ENCODE results near the gene SNED1. TPM values are rescaled to one million over a fixed set of nuclear protein-coding genes. Genes with fewer than 3 reads are reported as not detected.

SNED1 gene
- total and polyA plus RNA-seq, 9 donors, result 1.3 to 4.6 (median 2.7) TPM

GRCh38 chr2:241112592-241112991, 114.2 kb downstream of the SNED1 start:
- H3K27ac ChIP-seq (ENCODE audit: low read length), result no peak overlapping the region
- DNase-seq, result no peak
- WGBS (ENCODE audit: insufficient coverage), result 87% methylated on average over 2 of the region's 8 CpGs

GRCh38 chr2:241114836-241115235, 116.4 kb downstream of the SNED1 start:
- no peaks in the 10 kb centered on the region for H3K27me3 ChIP-seq (ENCODE audit: control insufficient read depth, insufficient read depth, low read length)
- H3K36me3 ChIP-seq (ENCODE audit: control insufficient read depth, insufficient read depth, low read length), result no peaks in the 10 kb centered on the region
- WGBS (ENCODE audit: insufficient coverage), result 92% methylated on average over 11 of the region's 11 CpGs
- no peak for DNase-seq
- no peak overlapping the region for H3K27ac ChIP-seq (ENCODE audit: low read length)
- H3K4me3 ChIP-seq (ENCODE audit: low read length), result no peak overlapping the region
- H3K9me3 ChIP-seq (replicated peaks; ENCODE audit: control insufficient read depth, low read depth, low read length), result no peaks in the 10 kb centered on the region
- no peaks in the 10 kb centered on the region for H3K4me1 ChIP-seq (ENCODE audit: control insufficient read depth, insufficient read depth, low read length)

More at GRCh38 chr2:241112592-241112991, 114.2 kb downstream of the SNED1 start:
- H3K27me3 ChIP-seq (ENCODE audit: control insufficient read depth, insufficient read depth, low read length), result no peaks in the 10 kb centered on the region
- H3K36me3 ChIP-seq (ENCODE audit: control insufficient read depth, insufficient read depth, low read length), result no peaks in the 10 kb centered on the region
- no peaks in the 10 kb centered on the region for H3K9me3 ChIP-seq (replicated peaks; ENCODE audit: control insufficient read depth, low read depth, low read length)
- H3K4me3 ChIP-seq (ENCODE audit: low read length), result no peak overlapping the region
- H3K4me1 ChIP-seq (ENCODE audit: control insufficient read depth, insufficient read depth, low read length), result no peaks in the 10 kb centered on the region

GRCh38 chr2:241115361-241115760, 116.9 kb downstream of the SNED1 start:
- Histone ChIP-seq H3K27ac (ENCODE audit: low read length) (no peak overlapping the region), H3K27me3 (ENCODE audit: control insufficient read depth, insufficient read depth, low read length) (no peaks in the 10 kb centered on the region), H3K36me3 (ENCODE audit: control insufficient read depth, insufficient read depth, low read length) (no peaks in the 10 kb centered on the region), H3K9me3 (replicated peaks; ENCODE audit: control insufficient read depth, low read depth, low read length) (no peaks in the 10 kb centered on the region), H3K4me1 (ENCODE audit: control insufficient read depth, insufficient read depth, low read length) (no peaks in the 10 kb centered on the region), H3K4me3 (ENCODE audit: low read length) (no peak overlapping the region)
- DNase-seq, result no peak
- WGBS (ENCODE audit: insufficient coverage), result 94% methylated on average over 7 of the region's 8 CpGs

GRCh38 chr2:241116606-241117560, 118.5 kb downstream of the SNED1 start:
- H3K4me1 ChIP-seq (ENCODE audit: control insufficient read depth, insufficient read depth, low read length), result no peaks in the 10 kb centered on the region
- H3K9me3 ChIP-seq (replicated peaks; ENCODE audit: control insufficient read depth, low read depth, low read length), result no peaks in the 10 kb centered on the region
- no peak for DNase-seq
- H3K27me3 ChIP-seq (ENCODE audit: control insufficient read depth, insufficient read depth, low read length), result no peaks in the 10 kb centered on the region
- H3K4me3 ChIP-seq (ENCODE audit: low read length), result no peak overlapping the region
- H3K36me3 ChIP-seq (ENCODE audit: control insufficient read depth, insufficient read depth, low read length), result no peaks in the 10 kb centered on the region
- 84% methylated on average over 29 of the region's 32 CpGs for WGBS (ENCODE audit: insufficient coverage)
- H3K27ac ChIP-seq (ENCODE audit: low read length), result no peak overlapping the region

- H3K27ac ChIP-seq (ENCODE audit: low read length), result no peak overlapping the region
These were observed 120.5 kb downstream of the SNED1 start for GRCh38 chr2:241118737-241119505.

DNA sequence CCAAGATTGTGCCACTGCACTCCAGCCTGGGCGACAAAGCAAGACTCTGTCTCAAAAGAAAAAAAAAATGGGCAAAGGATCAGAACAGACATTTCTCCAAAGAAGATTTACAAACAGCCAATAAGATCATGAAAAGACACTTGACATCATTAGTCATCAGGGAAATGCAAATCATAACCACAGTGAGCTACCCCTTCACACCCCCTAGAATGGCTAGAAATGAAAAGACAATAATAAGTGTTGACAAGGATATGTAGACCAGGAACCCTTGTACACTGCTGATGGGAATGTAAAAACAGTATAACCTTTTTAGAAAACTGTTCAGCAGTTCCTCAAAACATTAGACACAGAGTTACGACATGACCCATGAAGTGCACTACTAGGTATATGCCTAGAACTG, 122.0 kb downstream of the SNED1 start:
- no peaks in the 10 kb centered on the region for H3K27me3 ChIP-seq (ENCODE audit: control insufficient read depth, insufficient read depth, low read length)
- no peak for DNase-seq
- peaks cover 6% of the 10 kb centered on the region for H3K36me3 ChIP-seq (ENCODE audit: control insufficient read depth, insufficient read depth, low read length)
- no peak overlapping the region for H3K27ac ChIP-seq (ENCODE audit: low read length)
- no peak overlapping the region for H3K4me3 ChIP-seq (ENCODE audit: low read length)
- H3K4me1 ChIP-seq (ENCODE audit: control insufficient read depth, insufficient read depth, low read length), result no peaks in the 10 kb centered on the region
- H3K9me3 ChIP-seq (replicated peaks; ENCODE audit: control insufficient read depth, low read depth, low read length), result no peaks in the 10 kb centered on the region
- no CpG with 5 or more reads among the region's 2 CpGs for WGBS (ENCODE audit: insufficient coverage)

More at GRCh38 chr2:241118737-241119505, 120.5 kb downstream of the SNED1 start:
- WGBS (ENCODE audit: insufficient coverage), result 85% methylated on average over 16 of the region's 24 CpGs
- H3K9me3 ChIP-seq (replicated peaks; ENCODE audit: control insufficient read depth, low read depth, low read length), result no peaks in the 10 kb centered on the region
- DNase-seq, result no peak
- H3K4me3 ChIP-seq (ENCODE audit: low read length), result no peak overlapping the region
- H3K27me3 ChIP-seq (ENCODE audit: control insufficient read depth, insufficient read depth, low read length), result no peaks in the 10 kb centered on the region
- peaks cover 6% of the 10 kb centered on the region for H3K36me3 ChIP-seq (ENCODE audit: control insufficient read depth, insufficient read depth, low read length)
- no peaks in the 10 kb centered on the region for H3K4me1 ChIP-seq (ENCODE audit: control insufficient read depth, insufficient read depth, low read length)

DNA sequence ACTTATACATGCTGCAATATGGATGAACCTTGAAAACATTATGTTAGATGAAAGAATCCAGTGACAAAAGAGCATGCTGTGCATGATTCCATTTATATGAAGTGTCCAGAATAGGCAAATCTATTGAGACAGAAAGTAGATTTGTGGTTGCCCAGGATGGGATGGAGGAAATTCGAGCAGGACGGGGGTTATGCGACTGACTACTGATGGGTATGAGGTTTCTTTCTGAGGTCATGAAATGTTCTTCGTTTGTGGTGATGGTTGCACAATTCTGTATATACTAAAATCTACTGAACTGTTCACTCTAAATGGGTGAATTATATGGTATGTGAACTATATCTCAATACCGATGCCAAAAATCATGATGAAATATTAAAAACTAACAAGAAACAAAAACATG, 122.6 kb downstream of the SNED1 start:
- no peaks in the 10 kb centered on the region for H3K4me1 ChIP-seq (ENCODE audit: control insufficient read depth, insufficient read depth, low read length)
- H3K27ac ChIP-seq (ENCODE audit: low read length), result no peak overlapping the region
- no peak overlapping the region for H3K4me3 ChIP-seq (ENCODE audit: low read length)
- DNase-seq, result no peak
- peaks cover 6% of the 10 kb centered on the region for H3K36me3 ChIP-seq (ENCODE audit: control insufficient read depth, insufficient read depth, low read length)
- H3K27me3 ChIP-seq (ENCODE audit: control insufficient read depth, insufficient read depth, low read length), result no peaks in the 10 kb centered on the region
- no peaks in the 10 kb centered on the region for H3K9me3 ChIP-seq (replicated peaks; ENCODE audit: control insufficient read depth, low read depth, low read length)
- WGBS (ENCODE audit: insufficient coverage), result no CpG with 5 or more reads among the region's 5 CpGs

- no peak overlapping the region for H3K27ac ChIP-seq (ENCODE audit: low read length)
- 93% methylated on average over 19 of the region's 19 CpGs for WGBS (ENCODE audit: insufficient coverage)
- DNase-seq, result no peak
- H3K9me3 ChIP-seq (replicated peaks; ENCODE audit: control insufficient read depth, low read depth, low read length), result no peaks in the 10 kb centered on the region
- peaks cover 6% of the 10 kb centered on the region for H3K36me3 ChIP-seq (ENCODE audit: control insufficient read depth, insufficient read depth, low read length)
- H3K27me3 ChIP-seq (ENCODE audit: control insufficient read depth, insufficient read depth, low read length), result no peaks in the 10 kb centered on the region
- H3K4me3 ChIP-seq (ENCODE audit: low read length), result no peak overlapping the region
- H3K4me1 ChIP-seq (ENCODE audit: control insufficient read depth, insufficient read depth, low read length), result no peaks in the 10 kb centered on the region
These were observed 124.1 kb downstream of the SNED1 start for GRCh38 chr2:241122376-241123002.

DNA sequence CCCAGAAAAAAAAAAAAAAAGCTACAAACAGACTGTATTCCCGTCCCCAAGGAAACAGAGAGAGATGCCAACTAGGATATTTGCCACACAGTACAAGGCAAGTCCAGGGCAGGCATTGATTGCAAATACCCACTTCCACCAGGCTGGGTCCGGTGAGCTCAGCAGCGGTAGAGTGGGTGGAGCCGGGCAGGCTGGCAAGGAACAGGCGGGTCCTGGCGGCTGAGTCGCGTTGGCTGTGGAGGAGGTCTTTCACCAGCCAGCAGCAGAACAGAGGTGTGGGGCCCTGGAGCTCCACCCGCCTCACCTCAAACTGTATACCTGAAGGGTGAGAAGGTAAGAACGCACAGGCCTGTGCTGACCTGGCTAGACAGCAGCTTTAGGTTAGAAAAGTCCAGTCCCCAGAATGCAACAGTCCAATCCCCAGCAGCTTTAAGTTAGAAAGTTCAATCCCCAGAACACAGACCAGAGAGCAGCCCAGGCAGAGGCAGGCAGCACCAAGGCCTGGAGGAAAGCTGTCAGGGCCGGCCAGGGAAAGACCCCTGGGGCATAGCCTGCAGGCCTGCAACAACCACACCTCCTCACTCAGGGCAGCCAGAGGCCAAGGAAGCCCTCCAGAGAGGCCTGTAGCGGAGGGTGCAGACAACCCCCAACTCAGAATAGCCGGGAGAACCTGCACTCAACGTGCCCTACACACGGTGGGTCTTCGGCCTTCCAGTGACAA, 125.6 kb downstream of the SNED1 start:
- WGBS (ENCODE audit: insufficient coverage), result 72% methylated on average over 14 of the region's 16 CpGs
- Histone ChIP-seq H3K27ac (ENCODE audit: low read length) (no peak overlapping the region), H3K36me3 (ENCODE audit: control insufficient read depth, insufficient read depth, low read length) (peaks cover 6% of the 10 kb centered on the region), H3K27me3 (ENCODE audit: control insufficient read depth, insufficient read depth, low read length) (no peaks in the 10 kb centered on the region), H3K9me3 (replicated peaks; ENCODE audit: control insufficient read depth, low read depth, low read length) (no peaks in the 10 kb centered on the region), H3K4me1 (ENCODE audit: control insufficient read depth, insufficient read depth, low read length) (no peaks in the 10 kb centered on the region), H3K4me3 (ENCODE audit: low read length) (no peak overlapping the region)
- DNase-seq, result no peak
